ENCODE results near the gene TRPV3.
"Not testable (repeated sequence)": the region's sequence is repeated elsewhere in the genome, so short reads cannot be mapped to it uniquely, and the experiment has no call there.

Gene TRPV3

DNA sequence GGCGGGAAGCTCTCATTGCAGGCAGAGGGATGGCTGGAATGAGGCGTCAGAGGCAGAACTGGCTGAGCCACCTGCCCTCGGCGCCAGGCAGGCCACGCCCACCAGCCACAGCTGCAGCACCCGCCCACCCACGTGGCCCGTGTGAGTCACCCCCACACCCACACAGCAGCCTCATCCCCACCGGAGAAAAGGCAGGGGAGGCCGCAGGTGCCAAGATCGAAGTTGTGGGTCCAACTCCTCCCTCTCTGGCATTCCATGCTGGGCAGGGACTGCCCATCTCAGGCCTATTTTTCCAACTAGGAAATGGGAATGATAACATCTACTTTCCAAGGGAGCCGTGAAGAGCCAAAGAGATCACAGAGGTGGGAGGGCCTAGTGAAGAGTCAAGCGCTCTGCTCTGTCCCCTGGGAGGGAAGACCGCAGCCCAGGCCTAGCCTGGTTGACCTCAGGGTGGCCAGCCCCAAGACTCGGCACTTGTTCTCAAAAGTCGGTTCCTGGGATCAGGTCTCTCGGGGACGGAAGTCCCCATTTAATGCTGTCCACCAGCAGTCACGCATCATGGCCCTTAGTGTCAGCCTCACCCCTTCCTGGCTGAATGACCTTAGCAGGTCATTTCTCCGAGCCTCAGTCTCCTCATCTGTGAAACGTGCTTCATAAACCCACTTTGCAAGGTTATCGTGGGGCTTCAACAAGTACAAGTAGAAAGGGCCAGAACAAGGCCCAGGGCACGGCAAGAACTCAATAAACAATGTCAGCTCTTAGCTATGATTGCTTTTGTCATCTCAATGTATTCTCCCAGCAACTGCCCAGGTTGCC is at the start of gene TRPV3:
Gene TRPV3 (minus strand): TSS at position 45 of the 816 bp plus-strand sequence. CDS start 2,962 bp downstream, outside the sequence.
- peak; percentile 72 for DNase-seq

DNA sequence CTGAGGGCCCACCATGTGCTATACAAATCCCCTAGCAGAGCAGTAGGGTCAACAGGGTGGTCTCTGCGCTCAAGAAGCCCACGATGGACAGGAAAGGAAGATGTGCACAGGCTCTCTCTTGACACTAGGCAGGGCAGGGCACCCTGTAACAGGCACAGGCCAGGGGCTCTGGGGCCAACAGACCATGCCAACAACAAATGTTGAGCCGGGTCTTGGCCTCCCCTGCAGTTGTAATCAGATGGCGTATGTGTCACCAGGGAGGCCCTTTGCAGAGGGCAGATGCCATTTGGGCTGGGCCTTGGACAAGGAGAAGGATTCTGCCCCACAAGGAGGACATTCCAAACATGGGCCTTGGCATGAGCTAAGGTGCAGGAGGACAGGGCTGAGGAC is 46.3 kb upstream of the TRPV3 start:
- DNase-seq = no peak

DNA sequence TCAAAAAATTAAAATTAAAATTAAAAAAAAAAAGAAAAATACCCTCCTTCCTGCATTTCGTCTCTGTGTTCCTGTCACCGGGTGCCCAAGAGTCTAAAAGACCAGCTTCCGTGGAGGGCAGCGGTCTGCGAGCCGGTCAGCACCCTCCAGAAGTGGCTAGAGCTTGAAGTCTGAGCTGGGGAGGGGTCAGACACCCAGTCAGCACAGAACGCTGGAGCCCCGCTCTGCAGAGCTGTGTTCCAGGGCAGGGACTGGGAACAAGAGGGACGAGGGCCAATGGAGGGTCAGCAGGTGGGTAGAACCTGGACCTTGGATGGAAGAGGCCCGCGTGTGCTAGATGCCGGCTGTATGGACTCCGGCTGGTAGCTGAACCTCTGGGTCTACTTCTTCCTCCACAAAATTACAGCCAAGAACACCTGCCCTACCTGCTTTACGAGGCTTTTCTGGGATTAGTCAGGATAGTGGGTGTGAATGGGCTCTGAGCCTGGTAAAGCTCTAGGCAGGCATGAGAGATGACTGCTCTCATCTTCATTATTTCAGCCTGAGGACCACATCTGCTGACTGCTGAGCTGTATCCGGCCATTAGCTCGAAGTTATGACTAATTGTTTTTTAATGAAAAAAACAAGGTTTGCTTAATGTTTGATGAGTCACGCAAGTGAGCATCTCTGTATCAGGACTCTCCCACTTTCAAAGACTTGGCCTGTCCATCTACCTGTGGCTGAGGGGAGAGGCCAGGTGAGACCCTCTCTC is 45.7 kb upstream of the TRPV3 start:
- no peak for DNase-seq

DNA sequence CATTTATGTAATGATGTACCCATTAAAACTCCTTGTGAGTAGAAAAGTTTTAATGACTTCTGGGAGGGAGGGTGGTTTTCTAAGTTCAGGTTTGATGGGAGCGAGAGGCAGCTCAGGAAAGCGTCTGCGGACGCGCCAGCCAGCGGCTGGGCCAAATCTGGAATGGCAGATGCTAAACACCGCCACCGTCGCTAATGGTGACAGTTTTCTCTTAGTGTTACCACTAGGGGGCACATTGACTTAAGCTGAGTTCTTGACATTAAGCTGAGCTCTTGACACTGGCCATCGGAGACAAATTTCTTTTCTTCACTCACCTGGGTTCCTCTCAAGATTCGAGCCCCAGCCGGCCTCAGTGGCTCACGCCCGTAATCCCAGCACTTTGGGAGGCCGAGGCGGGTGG is 44.9 kb upstream of the TRPV3 start:
- DNase-seq = peak; percentile 48

DNA sequence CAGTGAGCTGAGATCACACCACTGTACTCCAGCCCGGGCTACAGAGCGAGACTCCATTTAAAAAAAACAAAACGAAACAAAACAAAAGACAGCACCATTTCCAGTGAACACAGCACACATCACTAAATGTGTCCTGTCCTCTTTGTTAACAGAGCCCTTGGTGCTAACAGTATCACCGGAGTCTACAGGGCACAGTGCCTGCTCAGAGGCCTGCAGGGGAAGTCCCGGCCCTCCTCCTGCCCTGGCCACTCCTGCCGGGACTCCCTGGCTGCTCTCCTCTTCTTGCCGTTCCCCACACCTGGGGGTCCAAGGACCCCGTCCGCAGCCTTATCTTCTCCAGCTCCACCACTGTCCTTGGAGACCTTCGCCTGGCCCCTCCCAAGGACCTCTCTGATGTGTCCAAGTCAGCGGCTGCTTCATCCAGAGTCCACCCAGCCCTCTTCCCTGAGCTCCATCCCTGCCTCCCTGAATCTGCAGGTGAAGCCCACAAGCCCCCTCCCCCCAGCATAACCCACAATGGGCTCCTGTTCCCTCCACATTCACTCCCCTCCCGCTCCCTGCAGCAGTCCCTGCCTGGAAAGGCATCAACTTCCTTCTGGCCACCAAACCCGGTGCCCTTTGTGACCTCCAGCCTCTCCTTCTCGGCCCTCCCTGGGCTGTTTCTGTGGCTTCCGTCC is 43.1 kb upstream of the TRPV3 start:
- no peak for DNase-seq

DNA sequence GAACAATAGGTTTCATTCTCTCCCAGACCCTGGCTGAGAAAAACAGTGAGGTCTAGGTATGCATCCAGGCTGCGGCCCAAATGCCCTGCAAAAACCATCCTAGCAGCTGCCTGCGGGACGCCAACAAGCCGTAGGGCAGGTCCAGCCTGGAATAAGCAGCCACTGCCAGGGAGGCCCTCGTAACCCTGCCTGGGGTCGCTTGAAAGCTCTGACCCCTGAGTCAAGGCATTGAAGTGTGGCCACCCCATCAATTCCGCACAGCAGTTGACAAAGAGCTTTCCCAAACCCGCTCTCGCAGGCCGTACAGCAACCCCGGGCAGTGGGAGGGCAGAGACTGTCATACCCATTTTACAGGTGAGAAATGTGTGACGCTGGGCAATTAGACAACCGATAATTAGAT is 40.5 kb upstream of the TRPV3 start:
- no peak for DNase-seq

DNA sequence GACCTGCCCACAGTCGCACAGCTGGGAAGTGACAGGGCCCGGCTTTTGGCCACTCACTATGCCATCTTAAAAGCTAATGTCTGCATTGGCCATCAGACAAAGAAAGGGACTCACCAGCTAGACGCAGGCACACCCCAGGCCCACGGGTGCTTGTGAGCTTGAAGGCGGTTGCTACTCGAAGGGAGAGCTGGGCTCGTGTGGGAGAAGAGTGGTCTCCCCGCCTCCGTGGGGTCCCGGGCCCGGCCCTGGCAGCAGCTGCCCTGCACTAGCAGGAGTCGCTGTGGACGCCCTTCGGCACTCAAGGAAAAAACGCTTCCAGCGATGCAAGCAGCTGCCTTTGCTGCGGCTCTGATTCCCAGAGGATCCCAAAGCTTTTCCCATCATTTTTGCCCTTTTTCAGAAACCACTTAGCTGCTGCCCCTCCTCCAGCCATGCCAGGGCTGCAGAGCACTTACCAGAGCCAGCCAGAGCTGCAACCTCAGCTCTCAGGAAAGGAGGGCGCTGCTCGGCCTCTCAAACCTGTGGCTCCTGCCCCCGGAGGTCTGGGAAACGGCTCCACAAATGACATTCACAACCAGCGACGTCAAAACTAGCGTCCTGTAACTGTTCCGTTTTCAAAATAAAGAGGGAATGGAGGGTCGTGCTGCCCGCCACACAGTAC is 39.3 kb upstream of the TRPV3 start:
- no peak for DNase-seq

DNA sequence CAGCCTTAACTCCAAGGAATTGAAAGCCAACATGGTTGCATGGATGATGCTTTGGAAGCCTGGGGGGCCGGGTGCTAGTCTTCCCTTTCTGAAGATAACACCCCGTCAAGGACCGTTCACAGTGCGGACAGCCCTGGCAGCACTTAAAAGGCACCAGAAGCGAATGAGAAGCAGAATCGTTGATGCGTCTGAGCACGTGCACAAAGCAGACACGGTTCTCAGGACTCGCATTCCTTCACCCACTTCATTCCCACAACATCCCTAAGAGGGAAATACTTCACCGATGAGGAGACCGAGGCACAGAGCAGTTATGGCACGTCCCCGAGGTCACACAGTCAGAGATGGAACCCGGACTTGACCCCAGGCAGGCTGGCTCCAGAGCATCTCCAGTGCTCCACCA is 37.4 kb upstream of the TRPV3 start:
- no peak for DNase-seq

DNA sequence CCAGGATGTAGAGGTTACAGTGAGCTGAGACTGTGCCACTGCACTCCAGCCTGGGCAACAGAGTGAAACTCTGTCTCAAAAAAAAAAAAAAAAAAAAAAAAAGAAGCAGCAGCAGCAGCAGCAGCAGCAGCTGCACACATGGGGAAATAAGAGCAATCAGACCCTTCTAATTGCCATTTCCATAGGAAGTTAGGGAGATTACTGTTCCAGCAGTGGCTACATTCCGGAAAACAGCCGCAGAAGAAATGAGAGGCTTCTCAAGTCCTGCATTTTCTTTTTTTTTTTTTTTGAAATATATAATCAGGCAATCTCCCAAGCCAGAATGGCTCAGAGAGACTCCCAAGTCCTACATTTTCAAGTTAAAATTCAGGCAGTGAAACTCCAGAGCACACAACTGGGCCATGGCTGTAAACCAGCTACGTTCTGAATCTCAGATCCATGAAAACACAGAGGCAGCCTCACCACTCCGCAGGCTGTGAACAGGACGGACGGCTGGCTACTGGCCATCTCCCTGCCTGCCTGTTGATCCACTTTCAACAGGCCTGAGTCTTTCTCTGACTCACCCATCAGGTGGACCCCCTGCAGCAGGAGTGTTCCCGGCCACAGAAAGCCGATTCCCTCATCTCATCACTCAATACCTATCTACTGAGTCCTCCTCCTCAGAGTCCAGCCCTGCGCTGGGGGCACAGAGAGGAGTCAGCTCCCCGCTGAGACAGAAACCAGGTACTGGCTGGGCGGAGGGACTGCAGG is 36.6 kb upstream of the TRPV3 start:
- no peak for DNase-seq

DNA sequence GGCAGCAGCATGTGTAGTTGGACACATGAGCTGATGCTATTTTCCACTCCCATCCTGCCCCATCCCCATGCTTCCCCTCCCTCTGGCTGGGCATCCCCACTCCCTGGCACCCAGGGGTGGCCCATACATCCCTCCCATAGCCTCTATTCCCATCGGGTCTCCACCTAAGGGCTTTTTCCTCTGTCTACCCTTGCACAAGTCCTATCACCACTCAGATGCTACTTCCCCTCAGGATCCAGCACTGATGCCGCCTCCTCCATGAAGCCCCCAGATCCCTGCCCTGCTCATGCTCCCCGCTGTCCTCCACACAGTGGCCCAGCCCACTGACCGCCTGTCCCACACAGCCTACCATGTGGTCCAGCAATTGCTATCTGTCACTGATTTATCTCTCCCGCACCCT is 35.8 kb upstream of the TRPV3 start:
- DNase-seq = no peak

DNA sequence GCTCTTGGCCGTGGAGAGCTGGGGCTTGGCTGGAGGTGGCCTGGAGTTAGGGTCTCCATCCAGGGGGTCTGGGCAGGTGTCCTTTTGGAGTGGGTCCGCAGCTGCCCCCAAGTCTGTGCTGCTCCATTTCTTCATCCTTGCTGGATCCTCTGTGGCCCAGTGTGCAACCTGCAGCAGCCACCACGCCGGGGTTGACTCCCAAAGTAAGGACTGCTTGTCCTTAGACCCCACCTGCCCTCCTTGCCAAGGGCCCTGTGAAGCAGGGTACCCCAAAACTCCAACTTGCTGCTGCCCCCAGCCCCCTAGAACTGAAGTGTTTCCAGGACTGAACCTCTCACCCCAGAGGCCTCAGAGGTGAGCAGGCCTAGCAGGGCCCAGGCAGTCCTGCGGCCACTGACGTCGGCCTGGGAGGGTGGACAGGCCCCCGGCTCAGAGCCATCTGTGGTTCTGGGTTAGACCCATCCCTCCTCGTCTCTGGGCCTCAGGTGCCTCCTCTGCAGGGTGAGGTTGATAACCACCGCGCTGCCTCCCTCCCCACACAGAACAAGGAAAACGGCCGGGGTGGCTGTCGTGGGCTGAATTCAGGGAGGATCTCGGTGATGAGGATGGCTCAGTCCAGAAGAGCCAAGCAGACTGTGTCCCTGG is 34.7 kb upstream of the TRPV3 start:
- no peak for DNase-seq

DNA sequence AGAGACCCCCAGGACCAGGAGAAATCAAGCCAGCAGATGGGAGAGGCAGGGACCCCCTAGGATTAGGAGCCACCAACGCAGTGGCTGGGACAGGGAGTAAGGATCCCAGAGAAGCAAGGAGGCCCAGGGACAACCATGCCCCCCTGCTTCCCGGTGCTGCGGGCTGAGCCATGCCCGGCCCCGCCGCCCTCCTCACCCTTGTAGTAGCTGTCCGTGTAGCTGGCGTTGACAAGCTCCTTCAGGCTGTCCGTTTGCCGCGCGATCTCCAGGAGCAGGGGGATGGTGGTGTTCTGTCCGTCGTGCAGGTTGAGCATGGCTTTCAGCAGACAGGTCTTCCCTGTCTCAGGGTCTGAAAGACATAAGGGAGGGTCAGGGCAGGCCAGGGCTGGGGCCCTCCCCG is 33.2 kb upstream of the TRPV3 start:
- no peak for DNase-seq

DNA sequence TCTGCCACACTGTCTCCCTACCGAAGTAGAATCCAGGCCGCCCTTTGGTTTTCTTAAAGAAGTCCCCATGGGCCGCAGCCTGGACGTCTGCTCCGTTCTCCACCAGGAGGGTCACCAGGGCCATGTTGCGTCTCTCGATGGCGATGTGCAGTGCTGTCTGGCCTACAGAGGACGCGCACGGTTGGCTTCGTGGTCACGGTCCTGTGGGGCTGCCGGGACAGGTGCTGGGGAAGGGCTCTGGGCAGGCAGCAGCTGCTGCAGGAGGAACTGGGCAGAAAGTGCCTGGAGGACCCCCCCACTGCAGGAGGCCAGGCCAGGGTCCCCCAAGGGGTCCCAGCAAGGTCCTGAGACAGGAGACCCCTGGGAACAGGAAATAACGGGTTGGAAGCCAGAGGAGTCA is 32.6 kb upstream of the TRPV3 start:
- DNase-seq = no peak

DNA sequence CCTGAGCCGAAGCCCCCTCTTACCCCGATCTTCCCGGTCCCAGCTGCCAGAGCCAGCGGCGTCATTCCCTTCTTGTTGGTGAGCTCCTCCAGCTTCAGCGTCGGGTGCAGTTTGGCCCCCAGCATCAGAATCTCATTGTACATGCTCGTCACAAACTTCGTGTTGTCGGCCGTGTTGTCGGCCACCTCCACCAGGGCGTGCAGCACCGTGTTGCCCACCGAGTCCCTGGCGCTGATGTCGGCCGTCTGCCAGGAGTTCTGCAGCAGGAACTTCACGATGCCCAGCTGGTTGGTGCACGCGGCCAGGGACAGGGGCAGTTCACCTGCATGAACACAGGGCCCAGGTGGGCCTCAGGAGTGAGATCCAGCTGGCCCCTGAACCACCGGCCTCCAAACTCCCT is 32.2 kb upstream of the TRPV3 start:
- DNase-seq = no peak

DNA sequence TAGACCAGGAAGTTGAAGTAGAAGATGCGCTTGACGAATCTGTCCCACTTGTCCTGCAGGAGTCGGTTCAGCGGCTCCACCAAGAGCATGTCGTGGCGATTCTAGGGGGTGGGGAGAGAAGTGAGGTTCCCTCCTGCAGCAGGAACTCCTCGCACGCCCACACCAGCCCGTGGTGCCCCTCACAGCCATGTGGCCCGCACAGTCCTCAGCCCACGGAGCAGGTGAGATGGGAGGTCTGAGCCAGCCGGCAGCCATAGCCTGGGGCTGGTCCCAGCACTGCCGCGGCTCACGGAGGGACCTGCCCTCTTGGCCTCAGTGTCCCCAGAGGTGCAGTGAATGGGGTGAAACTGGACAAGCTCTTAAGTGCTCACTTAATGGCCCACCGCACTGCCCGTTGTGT is 28.2 kb upstream of the TRPV3 start:
- DNase-seq = no peak

DNA sequence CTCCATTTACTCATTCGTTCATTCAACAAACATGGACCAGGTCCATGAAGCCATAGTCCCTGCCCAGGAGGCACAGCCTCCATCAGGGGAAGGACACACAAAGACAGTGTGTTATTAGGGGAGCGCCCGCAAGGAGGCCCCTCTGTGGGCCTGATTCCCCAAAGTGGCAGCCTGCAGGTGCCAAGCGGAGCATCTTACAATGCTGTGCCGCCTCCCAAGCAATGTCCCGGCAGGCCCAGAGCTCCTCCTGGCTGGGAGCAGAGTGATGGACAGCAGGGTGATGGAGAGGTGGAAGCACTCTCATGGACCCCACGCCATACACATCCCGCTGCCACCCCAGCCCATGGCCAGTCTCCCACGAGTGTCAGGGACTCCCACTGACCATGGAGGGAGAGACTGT is 25.8 kb upstream of the TRPV3 start:
- DNase-seq = no peak

DNA sequence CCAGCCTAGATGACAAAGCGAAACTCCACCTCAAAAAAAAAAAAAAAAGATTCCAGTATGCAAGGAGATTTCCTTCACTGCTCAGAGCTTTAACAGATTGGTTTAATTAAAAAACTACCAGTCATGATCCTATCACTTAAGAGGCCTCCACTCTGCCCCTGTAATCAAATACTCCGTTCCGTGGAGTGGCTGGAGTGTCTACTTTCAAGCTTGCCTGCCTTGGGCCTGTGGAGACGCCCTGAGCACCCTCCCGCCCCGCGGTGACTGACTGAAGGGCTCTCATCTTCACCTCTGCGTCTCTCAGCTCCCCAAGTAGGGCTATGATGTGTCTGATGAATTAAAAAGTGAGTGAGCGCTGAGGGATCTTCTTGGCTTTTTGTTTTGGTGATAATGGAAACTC is 25.3 kb upstream of the TRPV3 start:
- DNase-seq = no peak

DNA sequence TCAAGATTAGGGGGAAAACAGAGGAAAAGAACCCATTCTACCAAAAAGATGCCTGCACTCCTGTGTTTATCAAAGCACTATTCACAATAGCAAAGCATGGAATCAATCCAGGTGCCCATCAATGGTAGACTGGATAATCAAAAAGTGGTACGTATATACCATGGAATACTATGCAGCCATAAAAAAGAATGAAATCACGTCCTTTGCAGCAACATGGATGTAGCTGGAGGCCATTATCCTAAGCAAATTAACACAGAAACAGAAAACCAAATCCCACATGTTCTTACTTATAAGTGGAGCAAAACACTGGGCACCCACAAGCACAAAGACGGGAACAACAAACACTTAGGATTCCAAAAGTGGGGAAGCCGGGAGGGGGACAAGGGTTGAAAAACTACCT is 21.1 kb upstream of the TRPV3 start:
- not testable (repeated sequence) for DNase-seq

DNA sequence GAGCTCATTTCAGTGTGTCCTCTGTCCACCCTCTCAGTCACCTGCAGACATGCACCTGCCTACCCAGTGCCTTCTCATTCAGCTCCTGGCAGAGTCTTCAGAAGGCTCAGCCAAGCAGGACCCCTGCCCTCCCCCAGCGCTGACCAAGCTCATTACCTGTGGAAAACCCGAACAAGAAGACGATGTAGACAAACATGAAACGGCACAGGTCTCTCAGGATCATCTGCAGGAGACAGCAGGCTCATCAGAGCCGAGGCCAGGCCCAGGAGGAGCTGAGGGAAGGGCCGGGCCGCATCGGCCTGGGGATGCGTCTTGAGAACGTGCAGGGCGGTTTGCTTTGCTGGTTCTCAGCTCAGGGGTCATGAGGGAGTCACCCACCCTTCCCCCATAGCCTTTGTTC is 19.4 kb upstream of the TRPV3 start:
- no peak for DNase-seq

DNA sequence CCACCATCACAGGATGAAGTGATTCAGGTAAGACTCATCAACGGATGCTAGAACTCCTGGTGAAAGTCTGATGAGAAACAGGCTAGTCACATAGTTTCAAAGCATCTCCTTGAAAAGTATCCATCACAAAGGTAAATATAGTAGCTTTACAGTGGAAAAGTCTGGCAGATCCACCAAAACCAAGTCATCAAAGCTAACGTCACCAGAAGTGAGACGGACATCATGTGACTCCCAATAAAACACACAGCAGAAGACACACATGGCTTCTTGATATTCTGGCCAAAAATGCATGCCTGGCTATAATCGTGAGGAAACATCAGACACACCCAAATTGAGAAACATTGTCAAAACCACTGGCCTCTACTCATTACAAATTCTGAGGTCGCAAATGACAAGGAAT is 17.9 kb upstream of the TRPV3 start:
- DNase-seq = no peak

DNA sequence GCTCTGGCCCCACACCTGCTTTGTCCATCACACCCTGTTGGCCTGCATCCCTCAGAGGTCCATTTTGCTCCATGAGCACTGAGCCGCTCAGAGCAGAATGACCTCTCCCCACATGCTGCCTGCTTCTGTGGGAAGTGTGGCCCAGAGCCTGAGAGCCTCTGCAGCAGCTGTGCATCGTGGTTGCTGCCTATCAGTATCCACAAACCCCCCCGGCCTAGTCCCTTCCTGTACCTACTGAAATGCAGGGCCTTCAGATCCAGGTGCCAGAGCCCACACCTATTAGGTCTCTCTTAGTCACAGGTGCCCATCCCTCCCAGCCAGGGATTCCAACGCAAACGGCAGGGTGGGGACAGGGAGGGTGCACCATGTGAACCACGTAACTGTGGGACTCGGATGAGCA is 16.6 kb upstream of the TRPV3 start:
- no peak for DNase-seq
